Measurements from ENCODE around the gene TEX29. TPM values are rescaled to one million over a fixed set of nuclear protein-coding genes. Genes with fewer than 3 reads are reported as not detected.

Gene TEX29
- total RNA-seq, 6 donors from 2014 or later = 0.37 to 1.2 (median 0.63) TPM; not detected in 3

- Histone ChIP-seq H3K4me1 (peaks cover 0 to 9% (median 8%) of the 10 kb centered on the region in 4 donors), H3K9me3 (no peaks in the 10 kb centered on the region), H3K4me3 (no peak overlapping the region), H3K27me3 (no peaks in the 10 kb centered on the region), H3K36me3 (peaks cover 27 to 90% (median 55%) of the 10 kb centered on the region in 4 donors), H3K27ac (no peak overlapping the region)
- no peak for DNase-seq
- 88 to 90% methylated on average over 12 of the region's 12 CpGs for WGBS, 2 donors
- no peak for ATAC-seq (ENCODE audit: low FRiP score in 2 of 2)
- TF ChIP-seq CTCF (IDR thresholded peaks at IDR 0.05) = no peak
- no peak for TF ChIP-seq EP300 (IDR thresholded peaks at IDR 0.05)
- TF ChIP-seq POLR2A (IDR thresholded peaks at IDR 0.05) = no peak
- TF ChIP-seq POLR2AphosphoS5 (IDR thresholded peaks at IDR 0.05) = no peak
These were observed 39.5 kb upstream of the TEX29 start for GRCh38 chr13:111280681-111281585.

- TF ChIP-seq EP300 (IDR thresholded peaks at IDR 0.05) = no peak
- no peak for TF ChIP-seq POLR2AphosphoS5 (IDR thresholded peaks at IDR 0.05)
- no peak for TF ChIP-seq CTCF (IDR thresholded peaks at IDR 0.05)
- no peak for TF ChIP-seq POLR2A (IDR thresholded peaks at IDR 0.05)
- no peaks in the 10 kb centered on the region for H3K27me3 ChIP-seq
- H3K4me3 ChIP-seq = no peak overlapping the region
- H3K4me1 ChIP-seq = peaks cover 0 to 9% (median 8%) of the 10 kb centered on the region in 4 donors
- peak overlapping the region in 1 of 4 donors; percentile 49 for H3K27ac ChIP-seq
- peaks cover 30 to 90% (median 60%) of the 10 kb centered on the region in 4 donors for H3K36me3 ChIP-seq
- DNase-seq (no peak), ATAC-seq (ENCODE audit: low FRiP score in 2 of 2) (peak in 1 of 2 donors; percentile 46)
- H3K9me3 ChIP-seq = no peaks in the 10 kb centered on the region
- 59 to 70% methylated on average over 10 of the region's 10 CpGs for WGBS, 2 donors
These were observed 38.6 kb upstream of the TEX29 start for GRCh38 chr13:111281751-111282311.

GRCh38 chr13:111282425-111282824 lies 38.0 kb upstream of the TEX29 start:
- ATAC-seq (ENCODE audit: low FRiP score in 2 of 2) (no peak), DNase-seq (no peak)
- Histone ChIP-seq H3K9me3 (no peaks in the 10 kb centered on the region), H3K27ac (peak overlapping the region in 2 of 4 donors; percentile 30 to 49), H3K4me1 (peaks cover 0 to 9% (median 8%) of the 10 kb centered on the region in 4 donors), H3K27me3 (no peaks in the 10 kb centered on the region), H3K36me3 (peaks cover 31 to 90% (median 65%) of the 10 kb centered on the region in 4 donors), H3K4me3 (no peak overlapping the region)
- TF ChIP-seq EP300 (IDR thresholded peaks at IDR 0.05) (no peak), POLR2A (IDR thresholded peaks at IDR 0.05) (no peak)
- 86 to 87% methylated on average over 5 of the region's 5 CpGs for WGBS, 2 donors

GRCh38 chr13:111282997-111283396 lies 37.4 kb upstream of the TEX29 start:
- H3K27ac ChIP-seq = peak overlapping the region in 1 of 4 donors; percentile 49
- TF ChIP-seq POLR2A (IDR thresholded peaks at IDR 0.05) = no peak
- TF ChIP-seq POLR2AphosphoS5 (IDR thresholded peaks at IDR 0.05) = no peak
- TF ChIP-seq CTCF (IDR thresholded peaks at IDR 0.05) = no peak
- TF ChIP-seq EP300 (IDR thresholded peaks at IDR 0.05) = no peak

GRCh38 chr13:111283457-111283856 lies 37.0 kb upstream of the TEX29 start:
- WGBS, 2 donors = 96 to 98% methylated on average over 9 to 10 of the region's 10 CpGs
- H3K9me3 ChIP-seq = no peaks in the 10 kb centered on the region
- DNase-seq = no peak
- H3K36me3 ChIP-seq = peaks cover 35 to 90% (median 67%) of the 10 kb centered on the region in 4 donors
- peak overlapping the region in 1 of 4 donors; percentile 49 for H3K27ac ChIP-seq
- no peak overlapping the region for H3K4me3 ChIP-seq
- no peaks in the 10 kb centered on the region for H3K27me3 ChIP-seq
- peaks cover 0 to 9% (median 8%) of the 10 kb centered on the region in 4 donors for H3K4me1 ChIP-seq
- no peak for ATAC-seq (ENCODE audit: low FRiP score in 2 of 2)
- TF ChIP-seq POLR2AphosphoS5 (IDR thresholded peaks at IDR 0.05) = no peak
- no peak for TF ChIP-seq POLR2A (IDR thresholded peaks at IDR 0.05)
- TF ChIP-seq EP300 (IDR thresholded peaks at IDR 0.05) = no peak
- no peak for TF ChIP-seq CTCF (IDR thresholded peaks at IDR 0.05)

More at GRCh38 chr13:111282997-111283396, 37.4 kb upstream of the TEX29 start:
- H3K36me3 ChIP-seq = peaks cover 31 to 90% (median 66%) of the 10 kb centered on the region in 4 donors
- peaks cover 0 to 9% (median 8%) of the 10 kb centered on the region in 4 donors for H3K4me1 ChIP-seq
- DNase-seq (peak in 1 of 2 donors; percentile 73), ATAC-seq (ENCODE audit: low FRiP score in 2 of 2) (no peak)
- H3K9me3 ChIP-seq = no peaks in the 10 kb centered on the region
- no peak overlapping the region for H3K4me3 ChIP-seq
- H3K27me3 ChIP-seq = no peaks in the 10 kb centered on the region
- 88 to 92% methylated on average over 23 of the region's 23 CpGs for WGBS, 2 donors

Data from upper lobe of left lung (tissue), 6 donors.